HL-60/S4 treated with phorbol 12-myristate 13-acetate at 8.2 ng/mL for 4 days and 3 days (cell line): ENCODE measurements around the gene MINDY3.
"Not testable (repeated sequence)": the region's sequence is repeated elsewhere in the genome, so short reads cannot be mapped to it uniquely, and the experiment has no call there.

Source experiments
- in situ Hi-C: fragments of 300-500 bp; cut with MboI; formaldehyde crosslinking; loops from 2 replicates; pipeline ENCODE4 v1.15.0; 2022; ENCODE audit warnings: low sequenced_read_pairs

MINDY3 gene

DNA sequence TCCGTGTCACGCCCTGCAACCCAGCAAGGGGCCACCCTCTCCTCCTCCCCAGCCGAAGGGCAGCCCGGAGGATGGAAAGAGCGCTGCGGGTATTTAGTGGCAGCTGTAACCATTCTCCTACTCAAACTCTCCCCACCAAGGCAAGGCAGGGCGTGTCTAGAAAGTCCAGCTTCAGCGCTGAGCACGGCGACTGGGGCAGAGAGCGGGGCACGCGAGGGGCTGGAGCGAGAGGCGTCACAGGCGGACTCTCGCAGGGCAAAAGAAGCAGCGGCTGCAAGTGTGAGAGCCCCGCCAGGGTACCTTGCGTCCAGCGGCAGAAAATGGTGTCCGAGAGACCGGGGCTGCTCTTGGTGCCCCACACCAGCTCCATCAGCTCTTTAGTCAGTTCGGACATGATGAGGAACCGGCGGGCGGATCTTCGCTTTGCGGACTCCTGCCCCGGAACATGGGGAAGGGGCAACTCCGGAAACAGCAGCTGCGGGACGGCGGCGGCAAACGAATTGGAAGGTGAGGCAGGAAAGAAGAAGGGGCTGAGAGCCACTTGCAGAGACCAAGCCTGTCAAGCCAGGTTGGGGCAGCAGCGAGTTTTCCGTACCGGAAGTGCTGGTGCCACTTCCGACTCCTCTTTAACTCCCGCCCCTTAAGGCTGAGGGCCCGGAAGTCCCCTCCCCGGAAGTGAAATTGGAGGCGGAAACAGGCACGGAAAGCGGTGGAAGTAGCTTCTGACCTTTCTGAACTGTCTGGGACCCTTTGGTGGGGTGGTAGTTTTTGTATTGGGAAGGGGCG is at the start of gene MINDY3:
TSS of gene MINDY3 (minus strand) at position 602 of the 786 bp plus-strand sequence. CDS start at position 394, 208 bp downstream.
- in situ Hi-C loops = no loop called here

DNA sequence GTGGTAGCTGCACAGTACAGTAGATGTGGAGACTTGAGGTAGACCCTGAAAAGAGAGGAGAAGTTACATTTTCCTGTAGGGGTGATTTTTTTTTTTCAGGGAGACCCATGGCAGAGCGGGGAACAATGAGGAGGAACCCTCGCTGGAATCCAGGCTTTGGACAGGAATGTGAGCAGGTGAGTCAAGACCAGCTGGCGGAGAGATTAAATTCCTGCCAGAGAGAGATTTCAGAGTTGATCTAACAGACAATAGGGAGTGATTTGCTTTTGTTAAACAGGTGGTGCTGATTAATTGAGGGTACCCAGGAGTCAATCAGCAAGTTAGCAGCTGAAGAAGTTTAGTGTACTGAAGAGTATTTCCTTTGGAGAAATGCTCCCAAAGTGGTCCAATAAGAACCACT is 41.6 kb upstream of the MINDY3 start:
- in situ Hi-C loops = no loop called here

GRCh38 chr10:15898046-15898445 is 37.7 kb upstream of the MINDY3 start:
- in situ Hi-C loops = loop anchor here (25.0 kb wide), 1 partner anchor 889 kb away; no protein-coding TSS in a partner anchor

GRCh38 chr10:15897287-15897686 is 37.0 kb upstream of the MINDY3 start:
- in situ Hi-C loops = loop anchor here (25.0 kb wide), 1 partner anchor 890 kb away; no protein-coding TSS in a partner anchor

- in situ Hi-C loops = loop anchor here (25.0 kb wide), 1 partner anchor 891 kb away; no protein-coding TSS in a partner anchor
Measured at GRCh38 chr10:15896654-15897053, 36.3 kb upstream of the MINDY3 start.

DNA sequence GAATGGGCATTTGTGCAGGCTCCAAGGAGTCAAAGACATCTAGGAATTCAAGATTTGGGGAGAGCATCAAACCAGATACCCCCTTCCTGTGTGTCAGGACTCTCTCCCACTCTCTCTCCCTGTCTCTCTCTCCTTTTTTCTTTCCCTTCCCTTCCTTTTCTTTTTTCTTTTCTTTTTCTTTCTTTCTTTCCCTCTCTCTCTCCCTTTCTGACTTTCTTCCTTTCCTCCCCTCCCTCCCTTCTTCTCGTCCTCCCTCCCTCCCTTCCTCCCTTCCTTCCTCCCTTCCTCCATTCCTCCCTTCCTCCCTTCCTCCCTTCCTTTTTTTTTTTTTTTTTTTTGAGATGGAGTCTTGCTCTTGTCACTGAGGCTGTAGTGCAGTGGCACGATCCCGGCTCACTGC is 24.1 kb upstream of the MINDY3 start:
- in situ Hi-C loops = loop anchor here (25.0 kb wide), 1 partner anchor 903 kb away; no protein-coding TSS in a partner anchor

DNA sequence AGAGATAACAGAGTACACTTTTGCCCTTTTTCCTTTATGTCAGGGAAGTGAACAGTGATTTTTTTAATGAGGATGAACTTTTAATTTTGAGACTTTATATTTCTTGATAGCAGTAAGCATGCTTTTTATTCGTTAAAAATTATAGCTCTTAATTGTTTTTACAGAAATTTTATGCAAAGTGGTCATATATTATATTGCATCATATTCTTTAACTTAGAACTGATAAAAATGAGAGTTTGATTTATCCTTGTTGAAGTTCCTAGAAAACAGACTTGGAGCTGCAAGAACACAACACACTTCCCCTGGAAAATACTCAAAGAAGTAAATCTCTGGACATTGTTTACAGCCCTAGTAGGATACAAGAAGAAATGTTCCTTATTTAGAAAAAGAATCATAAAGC is 21.2 kb upstream of the MINDY3 start:
- in situ Hi-C loops = loop anchor here (25.0 kb wide), 1 partner anchor 906 kb away; no protein-coding TSS in a partner anchor

DNA sequence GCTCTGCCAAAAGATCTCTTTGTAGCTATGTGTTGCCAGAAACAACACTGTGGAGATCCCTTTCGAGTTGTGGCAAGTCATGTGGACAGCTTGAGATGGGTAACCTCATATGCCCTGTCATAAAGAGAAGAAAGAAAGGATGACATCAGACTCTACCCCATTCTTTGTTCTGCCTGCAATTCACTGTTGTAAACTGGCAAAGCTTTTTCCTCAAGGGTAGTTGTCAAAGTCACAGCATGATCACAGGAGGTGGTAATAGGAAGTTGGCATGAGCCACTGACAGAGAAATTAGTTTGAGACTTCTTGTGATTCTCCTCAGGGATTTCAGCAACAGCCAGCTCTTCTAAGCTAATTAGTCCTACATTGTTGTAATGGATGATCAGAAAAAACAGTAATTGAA is 19.4 kb upstream of the MINDY3 start:
- in situ Hi-C loops = loop anchor here (25.0 kb wide), 1 partner anchor 908 kb away; no protein-coding TSS in a partner anchor

DNA sequence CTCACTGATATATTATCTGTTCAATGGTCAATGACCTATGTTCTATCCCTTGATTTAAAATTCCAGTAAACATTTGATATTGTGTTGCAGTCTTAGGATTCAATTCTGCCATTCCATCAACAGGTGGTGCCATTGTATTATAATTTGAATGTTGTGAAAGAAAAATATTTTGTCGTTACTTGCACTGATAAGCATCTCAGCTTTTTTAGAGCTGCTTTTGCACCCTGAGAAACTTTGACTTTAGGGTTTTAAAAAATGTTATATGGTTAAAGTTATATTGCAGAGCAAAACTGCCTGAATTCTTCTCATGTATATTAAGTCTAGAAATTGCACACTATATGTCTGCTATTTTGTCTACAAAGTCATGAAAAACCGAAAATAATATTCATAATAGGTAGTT is 18.8 kb upstream of the MINDY3 start:
- in situ Hi-C loops = loop anchor here (25.0 kb wide), 1 partner anchor 908 kb away; no protein-coding TSS in a partner anchor

GRCh38 chr10:15877836-15878576 is 17.7 kb upstream of the MINDY3 start:
- in situ Hi-C loops = loop anchor here (25.0 kb wide), 1 partner anchor 909 kb away; no protein-coding TSS in a partner anchor

- in situ Hi-C loops = loop anchor here (25.0 kb wide), 1 partner anchor 911 kb away; no protein-coding TSS in a partner anchor
Measured at GRCh38 chr10:15876274-15876673, 16.0 kb upstream of the MINDY3 start.

- in situ Hi-C loops = not testable (repeated sequence)
Measured at GRCh38 chr10:15872645-15873044, 12.3 kb upstream of the MINDY3 start.

GRCh38 chr10:15871823-15872222 is 11.5 kb upstream of the MINDY3 start:
- in situ Hi-C loops = no loop called here

- in situ Hi-C loops = no loop called here
Measured at GRCh38 chr10:15869935-15870334, 9.6 kb upstream of the MINDY3 start.

DNA sequence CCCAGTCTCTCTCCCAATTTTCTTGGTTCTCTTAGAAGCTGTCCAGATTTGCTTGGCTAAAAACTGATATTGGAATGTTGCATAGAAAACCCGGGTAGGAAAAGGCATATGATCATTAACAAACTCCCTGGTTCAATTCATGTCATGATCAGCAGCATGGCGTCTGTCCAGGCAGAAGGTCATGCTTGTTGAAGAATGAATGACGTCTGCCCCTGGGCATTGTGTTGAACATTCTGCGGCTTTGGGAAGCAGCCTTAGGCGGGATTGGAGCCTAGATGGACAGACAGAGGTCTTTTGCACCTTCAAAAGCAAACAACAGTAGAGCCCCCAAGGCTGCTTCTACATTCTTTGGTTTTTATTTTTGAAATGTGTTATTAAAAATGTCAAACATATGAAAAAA is 7.7 kb upstream of the MINDY3 start:
- in situ Hi-C loops = no loop called here

- in situ Hi-C loops = no loop called here
Measured at GRCh38 chr10:15865304-15865703, 5.0 kb upstream of the MINDY3 start.

DNA sequence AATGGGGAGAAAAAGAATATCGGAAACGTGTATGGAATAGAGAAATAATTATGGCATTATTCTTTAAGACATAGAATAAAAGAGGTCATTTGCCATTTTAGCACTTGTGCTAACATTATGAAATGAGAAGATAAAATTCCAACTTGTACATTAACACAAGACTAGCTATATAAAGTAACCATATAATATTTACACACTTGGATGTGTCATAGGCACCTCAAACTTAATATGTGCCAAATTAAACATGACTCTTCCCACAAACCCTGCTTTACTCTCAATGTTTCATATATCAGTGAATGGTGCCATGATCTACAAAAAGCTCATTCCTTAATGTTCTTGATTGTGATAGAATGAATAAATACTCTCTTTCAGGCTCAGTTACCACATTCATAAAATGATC is 4.1 kb upstream of the MINDY3 start:
- in situ Hi-C loops = no loop called here

DNA sequence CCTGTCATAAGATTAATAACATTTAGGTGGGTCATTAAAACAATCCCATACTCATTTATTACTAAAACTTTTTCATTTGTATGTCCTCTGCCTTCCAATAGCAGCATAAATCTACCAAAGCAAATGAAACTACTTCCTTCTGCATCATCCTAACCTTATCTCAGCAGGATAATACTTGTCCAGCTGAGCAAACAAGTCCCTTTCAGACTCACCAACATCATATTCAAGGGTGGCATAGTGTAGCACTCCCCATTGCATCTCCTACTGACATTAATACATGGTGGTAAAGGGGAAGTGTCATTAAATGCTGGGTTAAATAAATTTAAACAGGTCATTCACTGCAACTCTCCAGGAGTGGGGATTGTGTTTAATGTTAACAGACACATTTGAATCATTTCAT is 3.4 kb upstream of the MINDY3 start:
- in situ Hi-C loops = no loop called here

DNA sequence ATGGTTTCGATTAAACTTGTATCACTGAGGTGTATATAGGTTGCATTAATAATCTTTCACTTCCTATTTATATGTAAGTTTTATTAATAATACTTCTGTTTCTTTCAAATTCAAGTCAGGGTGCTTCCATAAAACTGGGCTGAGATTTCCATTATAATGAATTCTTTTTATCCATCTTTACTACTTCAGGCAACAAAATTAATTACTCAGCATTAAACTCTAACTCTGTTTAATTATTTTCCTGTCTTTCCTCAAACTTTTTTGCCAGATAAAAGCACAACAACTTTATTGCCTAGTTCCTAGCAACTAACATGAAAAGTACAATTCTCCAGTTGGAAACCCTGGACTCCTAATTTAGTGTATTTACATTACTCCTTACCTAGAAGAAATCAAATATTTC is 3.0 kb upstream of the MINDY3 start:
- in situ Hi-C loops = no loop called here

GRCh38 chr10:15860692-15861201 is 440 bp upstream of the MINDY3 start:
- in situ Hi-C loops = no loop called here

- in situ Hi-C loops = no loop called here
Measured at GRCh38 chr10:15859509-15859905, 800 bp downstream of the MINDY3 start.
